ENCODE measurements around the gene CPT2.

- no peak for TF ChIP-seq CTCF (IDR thresholded peaks at IDR 0.05 in 2 of 3, conservative IDR thresholded peaks at IDR 0.05 in 1 of 3; ENCODE audit: insufficient read depth in 2 of 3, low read depth in 1 of 3, low read length in 3 of 3)
- no peak for TF ChIP-seq RCOR1 (IDR thresholded peaks at IDR 0.05; ENCODE audit: borderline replicate concordance in 1 of 2, low read depth in 2 of 2, low read length in 2 of 2)
- TF ChIP-seq MAFF (IDR thresholded peaks at IDR 0.05; ENCODE audit: low read length), result no peak
- no peak for TF ChIP-seq PKNOX1 (IDR thresholded peaks at IDR 0.05)
- no peak for TF ChIP-seq ZNF318 (IDR thresholded peaks at IDR 0.05; ENCODE audit: borderline replicate concordance in 1 of 2, low read depth in 1 of 2)
- no peak for TF ChIP-seq HNRNPH1 (optimal IDR thresholded peaks at IDR 0.05; ENCODE audit: low read depth, low read length)
- TF ChIP-seq SMC3 (conservative IDR thresholded peaks at IDR 0.05; ENCODE audit: insufficient read depth, low read depth, low read length), result no peak
- TF ChIP-seq ZNF512 (tag; IDR thresholded peaks at IDR 0.05), result no peak
Measured at GRCh38 chr1:53260631-53261247, 64.1 kb downstream of the CPT2 start.
